NCI-H69 (cell line): Measurements from ENCODE around the gene SPEM1.

Experiments
- DNase-seq: peaks from one replicate; lab custom pipeline; 2025; lab: John Stamatoyannopoulos, UW

Gene SPEM1

DNA sequence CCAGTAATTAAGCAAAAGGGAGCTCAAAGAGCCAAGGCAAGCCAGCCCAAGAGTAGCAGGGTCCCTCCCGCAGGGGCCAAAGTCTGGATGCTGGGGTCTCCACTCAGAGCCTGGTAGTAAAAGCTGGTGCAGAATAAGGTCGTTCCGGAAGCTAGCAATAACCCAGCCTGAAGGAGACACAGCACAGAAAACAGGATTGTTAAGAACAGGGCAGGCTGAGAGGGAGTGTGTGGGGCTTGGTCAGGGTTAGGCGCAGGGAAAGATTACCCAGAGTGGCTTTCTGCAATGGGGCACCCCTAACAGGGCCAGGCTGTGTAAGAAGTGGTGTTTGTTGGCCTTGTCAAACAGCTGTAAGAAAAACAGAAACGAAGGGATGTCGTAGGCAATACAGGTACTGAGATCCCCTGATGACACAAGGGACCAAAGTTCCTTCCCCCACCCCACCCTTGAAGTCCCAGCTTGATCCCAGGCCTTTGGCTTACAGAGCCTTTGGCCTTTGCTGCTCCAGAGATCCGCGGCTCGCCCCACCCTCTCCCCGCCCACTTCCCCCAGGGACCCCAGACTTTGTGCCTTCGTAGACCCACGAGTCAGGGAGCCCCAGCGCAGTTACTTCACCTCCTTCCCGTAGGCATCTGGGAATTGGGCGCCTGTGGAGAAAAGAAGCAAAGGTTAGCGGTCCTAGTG is 16.9 kb upstream of the SPEM1 start:
- peak; percentile 51 for DNase-seq

DNA sequence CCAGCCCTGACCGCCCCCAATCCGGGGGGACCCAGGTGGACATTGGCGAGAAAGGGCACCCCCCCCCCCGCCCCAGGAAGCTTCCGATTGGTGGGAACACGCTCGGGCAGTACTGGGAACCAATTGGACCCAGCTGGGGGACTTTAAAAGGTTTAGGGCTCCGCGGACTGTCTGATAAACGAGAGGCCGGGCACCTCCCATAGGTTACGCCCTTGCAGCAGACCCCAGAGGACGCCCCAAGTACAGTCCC is 16.5 kb upstream of the SPEM1 start:
- no peak for DNase-seq

DNA sequence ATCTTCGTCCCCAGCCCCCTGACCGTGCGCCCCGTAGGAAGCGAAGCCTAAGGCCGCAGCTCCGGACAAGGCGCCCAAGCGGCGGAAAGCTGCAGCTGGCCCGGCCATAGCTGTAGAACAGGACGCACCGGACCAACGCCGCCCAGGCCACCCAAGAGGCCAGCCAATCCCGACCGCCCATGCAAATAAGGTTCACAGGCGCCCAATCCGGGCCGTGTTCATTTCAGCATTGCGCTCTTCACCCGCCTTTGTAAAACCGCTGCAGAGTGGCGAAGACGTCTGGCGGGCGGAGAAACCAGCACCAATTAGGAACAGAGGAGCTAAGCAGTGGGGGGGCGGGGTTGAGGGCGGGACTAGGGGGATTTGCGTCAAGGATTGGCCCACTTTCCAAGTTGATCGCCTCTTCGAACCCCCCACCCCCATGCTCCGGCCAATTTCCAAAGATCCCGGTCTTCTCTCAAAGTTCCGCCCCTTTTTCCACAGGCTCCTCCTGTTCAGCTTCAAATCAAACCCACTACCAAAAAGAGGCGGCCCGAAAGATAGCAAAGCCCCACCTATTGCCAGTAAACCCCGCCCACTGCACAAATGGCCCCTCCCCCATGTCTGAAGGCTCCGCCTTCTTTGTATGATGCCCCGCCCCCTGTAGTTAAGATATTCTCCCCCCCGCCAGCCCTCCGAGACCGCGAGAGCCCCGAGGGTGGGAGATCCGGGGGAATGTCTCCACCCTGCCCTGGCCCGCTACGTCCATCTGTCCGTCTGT is 16.0 kb upstream of the SPEM1 start, which contains the start of gene TMEM256:
TMEM256 (minus strand) TSS at position 121 of the 760 bp plus-strand sequence; CDS start at position 108, 13 bp downstream.
- DNase-seq = peak; percentile 97

DNA sequence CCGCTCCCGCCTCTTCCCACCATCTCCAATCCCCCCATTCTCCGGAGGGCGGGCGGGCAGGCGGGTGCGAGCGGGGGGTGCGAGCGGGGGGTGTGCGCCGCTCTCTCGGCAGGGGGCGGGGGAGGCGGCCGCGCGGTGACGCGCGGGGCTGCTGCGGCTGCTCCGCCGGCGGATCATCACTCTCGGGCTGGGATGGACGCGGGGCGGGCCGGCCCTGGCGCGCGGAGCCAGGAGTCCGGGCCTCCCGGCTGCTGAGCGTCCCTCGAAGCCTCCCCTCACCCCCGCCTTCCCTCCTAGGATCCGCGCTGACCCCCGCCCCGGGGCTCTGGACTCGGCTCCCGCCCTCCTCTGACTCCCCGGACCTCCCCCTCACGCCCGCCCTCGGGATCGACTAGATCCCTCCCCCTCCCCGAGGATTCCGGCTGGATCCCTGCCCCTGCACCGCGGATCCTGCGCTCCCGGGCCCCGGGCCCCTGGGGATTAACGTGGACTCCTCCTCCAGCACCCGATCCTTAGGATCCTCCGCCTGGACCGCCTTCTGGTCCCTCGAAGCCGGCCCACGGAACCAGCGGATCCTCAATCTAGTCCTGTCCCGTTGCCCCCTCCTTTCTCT is 15.3 kb upstream of the SPEM1 start:
- DNase-seq = peak; percentile 60

DNA sequence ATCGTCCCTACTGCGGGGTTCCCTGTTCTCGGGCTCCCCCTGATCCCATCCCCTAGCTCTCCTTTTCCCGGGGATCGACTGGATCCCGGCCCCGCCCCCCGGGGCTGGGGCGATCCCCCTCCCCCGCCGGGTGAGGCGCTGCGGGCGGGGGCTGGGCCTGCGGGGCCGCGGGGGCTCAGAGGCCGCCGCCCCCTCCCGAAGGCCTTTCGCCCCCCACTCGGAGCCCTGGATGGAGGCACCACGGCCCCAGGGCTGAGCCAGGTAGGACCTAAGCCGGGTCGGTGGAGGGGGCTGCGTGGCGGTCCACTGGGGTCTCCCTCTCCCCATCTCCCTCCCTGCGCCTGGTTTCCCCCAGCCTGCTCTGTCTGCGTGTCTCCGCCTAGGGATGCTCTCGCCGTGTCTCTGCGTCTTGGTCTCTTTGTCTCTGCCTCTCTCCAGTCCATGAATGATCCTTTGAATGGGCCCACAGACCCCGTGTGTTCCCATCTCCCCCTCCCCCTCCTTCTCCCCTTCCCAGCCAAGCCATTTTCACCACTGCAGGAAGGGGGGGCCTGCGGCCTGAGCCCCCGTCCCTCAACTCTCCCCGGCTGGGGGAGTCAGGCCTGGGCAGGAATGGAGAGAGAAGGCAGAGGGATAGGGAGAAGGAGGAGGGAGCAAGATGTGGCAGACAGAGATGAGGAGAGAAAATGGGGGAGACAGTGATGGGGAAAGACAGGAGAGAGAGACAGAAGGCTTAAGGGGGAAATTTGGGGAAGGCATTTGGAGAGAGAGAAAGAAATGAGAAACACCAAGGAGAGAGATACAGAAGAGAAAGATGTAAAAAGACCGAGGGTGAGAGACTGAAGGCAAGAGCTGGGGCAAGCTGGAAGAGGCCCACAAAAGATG is 14.5 kb upstream of the SPEM1 start:
- DNase-seq = no peak

DNA sequence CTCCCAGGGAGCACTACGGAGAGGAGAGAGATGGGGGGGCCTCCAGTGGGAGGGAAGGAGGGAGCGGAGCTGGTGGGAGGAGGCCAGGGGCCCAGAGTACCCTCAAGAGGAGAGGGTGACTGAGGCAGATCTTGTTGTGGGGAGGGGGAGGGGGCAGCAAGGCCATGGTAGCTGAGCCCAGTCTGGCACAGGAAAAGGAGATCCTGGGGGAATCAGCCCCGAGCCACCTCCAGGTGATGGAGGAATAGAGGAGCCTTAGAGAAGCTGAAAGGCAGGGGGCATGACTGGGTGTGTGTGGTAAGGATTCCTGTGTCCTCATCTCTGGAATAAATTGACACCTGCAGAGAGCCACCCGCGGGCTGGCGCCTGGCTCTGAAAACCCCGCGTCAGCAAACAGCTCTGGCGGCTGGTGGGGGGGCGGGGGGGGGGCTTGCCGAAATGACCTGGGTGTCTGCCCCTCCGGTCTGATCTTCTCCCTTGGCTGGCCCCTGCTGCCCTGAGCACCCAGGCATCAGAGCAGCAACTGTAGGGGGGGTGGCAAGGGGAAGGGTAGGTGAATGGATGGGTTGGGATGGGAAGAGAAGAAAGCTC is 13.8 kb upstream of the SPEM1 start:
- peak; percentile 20 for DNase-seq

DNA sequence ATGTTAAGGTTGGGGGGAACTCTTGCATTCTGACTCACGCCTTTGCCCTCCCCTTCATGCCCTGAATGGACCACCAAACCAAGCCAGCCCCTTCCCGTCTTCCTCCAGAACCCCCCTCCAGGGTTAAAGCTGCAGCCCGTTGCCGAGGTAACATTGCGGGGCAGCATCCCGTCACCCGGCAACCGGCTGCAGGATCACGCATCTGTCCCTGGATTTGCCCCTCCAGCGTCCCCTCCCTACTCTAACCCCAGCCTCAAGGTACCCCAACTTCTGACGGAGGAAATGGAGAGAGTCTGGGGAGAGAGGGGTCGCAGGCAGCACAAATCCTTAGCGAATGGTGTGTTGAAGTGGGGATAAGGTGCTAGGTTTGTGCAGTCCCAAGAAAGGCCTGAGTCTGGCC is 13.0 kb upstream of the SPEM1 start:
- DNase-seq = no peak

DNA sequence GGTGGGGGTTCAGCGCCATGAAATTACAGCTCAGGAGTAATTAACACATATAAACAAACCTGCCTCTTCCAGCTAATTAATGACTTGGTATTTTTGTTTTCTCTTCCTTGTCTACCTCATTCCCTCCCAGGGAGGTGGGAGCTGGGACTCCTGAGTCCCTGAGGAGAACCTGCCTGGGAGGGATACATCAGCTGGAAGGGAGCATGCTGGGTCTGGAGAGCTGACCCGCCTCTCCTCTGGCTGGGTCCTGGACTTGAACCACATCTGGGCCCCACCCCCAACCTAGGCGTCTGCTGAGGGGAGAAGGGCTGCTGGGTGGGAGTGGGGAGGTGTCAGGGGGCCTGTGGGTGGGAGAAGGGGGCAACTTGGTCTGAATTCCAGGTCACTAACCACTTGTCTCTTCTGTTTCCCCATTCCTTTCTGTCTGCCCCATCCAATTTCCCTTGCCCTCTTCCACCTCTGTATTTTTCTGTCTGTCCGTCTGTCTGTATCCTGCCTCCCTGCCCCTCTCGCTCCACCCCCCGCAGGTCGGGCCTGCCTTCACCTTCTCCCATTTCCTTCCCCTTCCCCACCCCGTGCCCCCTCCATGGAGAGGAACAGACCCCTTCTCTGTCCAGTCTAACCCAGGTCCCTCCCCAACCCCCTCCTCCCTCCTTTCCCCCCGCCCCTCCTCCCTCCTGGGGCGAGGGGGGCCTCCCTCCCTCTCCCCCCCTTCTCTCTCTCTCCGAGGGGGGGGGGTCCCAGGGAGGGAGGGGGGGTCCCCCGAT is 12.5 kb upstream of the SPEM1 start, which contains the start of gene NLGN2:
NLGN2 (plus strand) TSS at position 361 of the 767 bp plus-strand sequence. CDS start 411 bp downstream, outside the sequence.
- DNase-seq = peak; percentile 18

DNA sequence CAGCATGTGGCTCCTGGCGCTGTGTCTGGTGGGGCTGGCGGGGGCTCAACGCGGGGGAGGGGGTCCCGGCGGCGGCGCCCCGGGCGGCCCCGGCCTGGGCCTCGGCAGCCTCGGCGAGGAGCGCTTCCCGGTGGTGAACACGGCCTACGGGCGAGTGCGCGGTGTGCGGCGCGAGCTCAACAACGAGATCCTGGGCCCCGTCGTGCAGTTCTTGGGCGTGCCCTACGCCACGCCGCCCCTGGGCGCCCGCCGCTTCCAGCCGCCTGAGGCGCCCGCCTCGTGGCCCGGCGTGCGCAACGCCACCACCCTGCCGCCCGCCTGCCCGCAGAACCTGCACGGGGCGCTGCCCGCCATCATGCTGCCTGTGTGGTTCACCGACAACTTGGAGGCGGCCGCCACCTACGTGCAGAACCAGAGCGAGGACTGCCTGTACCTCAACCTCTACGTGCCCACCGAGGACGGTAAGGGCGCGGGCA is 11.8 kb upstream of the SPEM1 start:
- no peak for DNase-seq

DNA sequence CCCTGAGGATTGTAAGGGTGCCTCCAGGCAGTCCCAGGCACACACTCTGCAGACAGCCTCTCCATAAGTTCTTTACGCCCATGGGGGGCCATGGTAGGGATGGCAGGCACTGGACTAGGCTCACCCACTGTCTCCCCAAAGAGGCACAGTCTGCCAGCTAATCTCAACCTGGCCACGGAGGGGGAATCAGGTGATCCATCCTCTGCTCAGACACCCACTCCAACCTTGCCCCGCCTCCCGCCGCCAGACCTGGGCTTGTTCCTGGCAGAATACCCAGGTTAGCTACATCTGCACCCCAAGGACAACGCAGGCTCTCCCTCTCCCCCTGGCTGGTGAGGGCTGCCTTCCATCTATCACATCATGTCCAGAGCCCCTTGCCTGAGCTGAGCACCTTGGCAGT is 11.3 kb upstream of the SPEM1 start:
- no peak for DNase-seq

DNA sequence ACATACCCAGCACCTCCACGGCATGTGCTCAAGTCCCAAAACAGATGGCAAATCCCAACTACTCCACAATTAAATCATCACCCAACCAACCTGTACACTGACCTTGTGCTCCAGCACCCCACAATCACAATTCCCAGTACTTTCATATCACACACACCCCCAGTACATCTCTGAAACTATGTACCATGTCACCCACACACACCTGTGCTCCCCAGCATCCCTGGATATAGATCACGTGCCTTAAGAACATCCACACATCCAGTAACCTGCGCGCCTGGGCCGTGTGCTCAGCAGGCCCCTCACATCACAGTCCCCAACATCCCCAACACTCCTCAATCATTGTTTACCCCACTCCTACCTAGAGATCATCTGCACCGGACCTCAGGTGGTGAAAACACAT is 10.4 kb upstream of the SPEM1 start:
- no peak for DNase-seq

DNA sequence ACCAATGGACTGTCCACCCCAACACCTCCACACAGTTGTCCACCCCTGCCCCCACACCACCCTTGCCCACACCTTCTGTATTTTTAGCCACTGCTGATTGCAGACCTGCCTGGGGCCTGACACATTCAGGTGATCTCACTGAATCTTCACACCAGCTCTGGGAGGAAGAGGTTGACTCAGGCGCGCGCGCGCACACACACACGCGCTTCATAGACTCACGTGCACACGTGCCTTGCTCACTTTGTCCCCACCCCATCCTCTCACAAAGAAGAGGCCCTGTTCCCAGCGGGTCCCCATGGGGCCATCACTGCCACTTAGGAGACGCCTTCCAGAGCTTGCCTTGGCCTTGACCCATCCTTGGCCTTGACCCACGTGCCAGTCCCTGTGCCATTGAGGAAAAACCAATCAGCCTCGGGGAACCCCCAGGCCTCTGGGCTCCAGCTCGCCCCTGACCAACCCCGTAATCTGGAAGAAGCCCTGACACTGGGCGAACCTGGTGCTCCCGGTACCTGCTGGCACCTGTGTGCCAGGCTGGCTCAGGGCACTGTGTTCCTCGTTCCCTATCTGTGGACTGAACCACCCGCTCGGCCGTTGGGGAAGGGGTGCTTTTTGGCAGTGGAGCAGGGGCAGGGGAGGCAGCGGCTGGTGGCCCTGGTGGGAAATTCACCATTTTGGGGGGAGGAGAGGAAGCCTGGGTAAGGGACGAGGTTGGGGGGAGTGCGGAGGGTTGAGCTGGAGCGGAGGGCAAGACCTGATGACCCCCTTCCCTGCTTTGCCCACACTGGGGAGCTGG is 9.3 kb upstream of the SPEM1 start:
- DNase-seq = no peak

DNA sequence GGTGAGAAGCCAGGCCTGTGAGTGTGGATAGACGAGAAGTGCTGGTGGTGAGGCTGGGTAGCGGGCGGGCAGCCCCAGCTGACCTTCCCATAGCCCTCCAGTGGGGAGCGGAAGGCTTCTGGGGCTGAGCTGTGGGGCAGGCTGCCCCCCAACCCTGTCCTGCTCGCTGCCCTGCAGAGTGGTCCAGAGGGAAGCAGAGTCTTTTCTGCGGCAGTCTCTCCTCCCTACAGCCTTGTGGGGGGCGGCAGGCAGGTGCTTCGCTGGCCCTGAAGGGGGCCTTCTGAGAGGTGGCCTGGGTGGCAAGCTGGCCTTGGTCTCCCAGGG is 8.7 kb upstream of the SPEM1 start:
- DNase-seq = no peak

DNA sequence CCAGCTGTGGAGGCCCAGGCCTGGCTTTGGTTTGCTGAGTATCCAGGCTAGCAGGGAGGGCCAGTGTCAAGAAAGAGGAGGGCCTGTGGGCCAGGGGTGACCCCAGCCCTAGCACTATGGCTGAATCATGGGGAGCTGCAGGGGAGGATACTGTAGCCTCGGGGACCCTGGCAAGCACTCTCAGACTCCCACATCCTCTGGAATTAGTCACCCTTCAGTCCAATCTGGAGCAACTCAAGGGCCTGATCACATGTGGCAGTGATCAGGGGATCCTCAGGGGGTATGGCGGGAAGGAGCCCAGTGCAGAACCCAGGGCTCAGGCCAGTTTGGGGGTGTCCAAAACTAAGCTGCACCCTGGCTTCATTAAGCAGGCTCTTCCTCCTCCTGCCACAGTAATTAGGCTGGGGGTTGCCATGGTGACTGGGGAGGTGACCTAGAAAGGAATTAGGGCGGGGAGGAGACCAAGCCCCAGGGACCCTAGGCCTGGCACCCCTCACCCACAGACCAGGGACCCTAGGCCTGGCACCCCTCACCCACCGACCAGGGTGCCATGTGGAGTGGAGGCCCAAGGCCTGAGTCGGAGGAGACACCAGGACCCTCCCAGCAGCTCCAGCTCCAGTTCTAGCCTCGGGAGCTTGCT is 6.7 kb upstream of the SPEM1 start:
- peak; percentile 5 for DNase-seq

DNA sequence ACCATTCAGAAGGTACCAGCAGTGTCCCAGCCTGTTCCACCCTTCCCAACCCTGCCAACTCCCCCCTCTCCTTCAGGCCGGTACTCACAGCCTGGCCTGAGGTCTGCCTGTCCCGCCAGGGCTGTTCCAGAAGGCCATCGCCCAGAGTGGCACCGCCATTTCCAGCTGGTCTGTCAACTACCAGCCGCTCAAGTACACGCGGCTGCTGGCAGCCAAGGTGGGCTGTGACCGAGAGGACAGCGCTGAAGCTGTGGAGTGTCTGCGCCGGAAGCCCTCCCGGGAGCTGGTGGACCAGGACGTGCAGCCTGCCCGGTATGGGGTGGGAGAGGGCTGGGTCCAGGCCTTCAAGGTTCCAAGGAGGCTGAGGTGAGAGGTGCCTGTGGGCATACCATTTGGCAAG is 5.3 kb upstream of the SPEM1 start:
- DNase-seq = no peak

DNA sequence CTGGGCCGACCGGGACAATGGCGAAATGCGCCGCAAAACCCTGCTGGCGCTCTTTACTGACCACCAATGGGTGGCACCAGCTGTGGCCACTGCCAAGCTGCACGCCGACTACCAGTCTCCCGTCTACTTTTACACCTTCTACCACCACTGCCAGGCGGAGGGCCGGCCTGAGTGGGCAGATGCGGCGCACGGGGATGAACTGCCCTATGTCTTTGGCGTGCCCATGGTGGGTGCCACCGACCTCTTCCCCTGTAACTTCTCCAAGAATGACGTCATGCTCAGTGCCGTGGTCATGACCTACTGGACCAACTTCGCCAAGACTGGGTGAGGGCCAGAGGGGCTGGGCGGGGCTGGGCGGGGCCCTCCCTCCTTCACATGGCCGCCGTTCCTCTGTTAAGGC is 4.3 kb upstream of the SPEM1 start:
- DNase-seq = no peak

DNA sequence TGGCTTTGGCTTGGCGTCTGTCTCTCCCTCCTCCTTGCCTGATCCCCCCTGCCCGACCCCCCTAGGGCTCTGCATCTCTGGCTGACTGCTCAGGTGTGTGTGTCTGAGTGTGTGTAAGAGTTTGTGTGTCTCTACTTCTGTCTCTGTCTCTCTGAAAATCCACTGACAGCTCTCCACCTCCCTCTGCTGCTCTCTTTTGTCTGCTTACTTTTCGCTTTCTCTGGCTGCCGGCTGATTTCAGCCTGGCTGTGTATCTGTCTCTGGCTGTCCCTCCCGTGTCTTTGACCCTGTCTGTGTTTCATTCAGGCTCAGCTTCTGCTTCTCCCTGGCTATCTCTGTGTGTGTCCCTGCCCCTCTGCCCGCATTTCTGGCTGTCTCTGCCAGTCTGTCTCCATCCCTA is 3.8 kb upstream of the SPEM1 start:
- no peak for DNase-seq

DNA sequence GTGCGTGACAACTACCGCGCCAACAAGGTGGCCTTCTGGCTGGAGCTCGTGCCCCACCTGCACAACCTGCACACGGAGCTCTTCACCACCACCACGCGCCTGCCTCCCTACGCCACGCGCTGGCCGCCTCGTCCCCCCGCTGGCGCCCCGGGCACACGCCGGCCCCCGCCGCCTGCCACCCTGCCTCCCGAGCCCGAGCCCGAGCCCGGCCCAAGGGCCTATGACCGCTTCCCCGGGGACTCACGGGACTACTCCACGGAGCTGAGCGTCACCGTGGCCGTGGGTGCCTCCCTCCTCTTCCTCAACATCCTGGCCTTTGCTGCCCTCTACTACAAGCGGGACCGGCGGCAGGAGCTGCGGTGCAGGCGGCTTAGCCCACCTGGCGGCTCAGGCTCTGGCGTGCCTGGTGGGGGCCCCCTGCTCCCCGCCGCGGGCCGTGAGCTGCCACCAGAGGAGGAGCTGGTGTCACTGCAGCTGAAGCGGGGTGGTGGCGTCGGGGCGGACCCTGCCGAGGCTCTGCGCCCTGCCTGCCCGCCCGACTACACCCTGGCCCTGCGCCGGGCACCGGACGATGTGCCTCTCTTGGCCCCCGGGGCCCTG is 3.0 kb upstream of the SPEM1 start:
- no peak for DNase-seq

DNA sequence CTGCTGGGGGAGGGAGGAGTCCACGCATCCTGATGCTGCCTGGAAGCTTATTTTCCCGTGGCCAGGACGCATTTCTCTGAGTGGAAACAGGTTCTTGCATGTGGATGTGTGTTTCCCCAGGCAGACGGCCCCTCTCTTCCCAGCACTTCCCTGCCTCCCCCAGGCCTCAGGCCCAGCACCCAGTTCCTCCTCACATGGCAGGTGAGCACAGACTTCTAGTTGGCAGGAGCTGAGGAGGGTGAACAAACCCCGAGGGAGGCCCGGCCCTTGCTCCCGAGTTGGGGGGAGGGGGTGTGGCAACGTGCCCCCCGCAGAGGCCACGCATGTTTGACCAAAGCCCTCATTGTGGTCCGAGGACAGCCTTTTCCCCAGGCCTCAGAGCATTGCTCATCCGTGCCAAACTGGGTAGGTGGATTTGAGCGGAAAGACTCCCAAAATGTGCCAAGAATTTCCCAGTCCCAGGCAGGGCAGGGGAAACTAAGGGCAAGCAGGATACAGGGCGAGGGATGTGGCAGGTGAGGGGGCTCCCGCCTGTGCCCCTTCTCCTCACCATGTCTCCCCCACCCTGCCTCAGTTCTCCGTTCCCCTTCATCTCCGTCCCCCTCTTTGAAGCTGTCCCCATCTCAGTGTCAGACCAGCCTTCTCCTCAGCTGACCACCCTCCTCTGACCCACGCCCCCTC is 1.5 kb upstream of the SPEM1 start:
- no peak for DNase-seq
